Keratinocyte (primary cell): ENCODE results near the gene NAA10. TPM values are rescaled to one million over a fixed set of nuclear protein-coding genes. Genes with fewer than 3 reads are reported as not detected.

Source experiments
- DNase-seq: peaks from one replicate; pipeline ENCODE4 v3.0.0-alpha.2; 2011; ENCODE audit warnings: low read depth, missing footprints, low spot score
- FAIRE-seq: peaks from 2 replicates; lab custom pipeline; 2011; peaks lifted over from hg19 to GRCh38; lab: Jason Lieb, UNC
- H2AFZ ChIP-seq: 2 replicates; pipeline ENCODE4 v1.6.0; 2012; ENCODE audit warnings: low read length, control low read depth, inconsistent platforms; ENCODE audit not compliant: control insufficient read depth
- H3K27ac ChIP-seq: 2 replicates; pipeline ENCODE4 v1.5.1; 2011; ENCODE audit warnings: low read length; ENCODE audit not compliant: control insufficient read depth, insufficient read depth
- H3K27me3 ChIP-seq: 3 replicates; pipeline ENCODE4 v1.6.0; 2011; ENCODE audit warnings: low read length; ENCODE audit not compliant: control insufficient read depth, insufficient read depth; ENCODE audit errors: extremely low read depth
- H3K36me3 ChIP-seq, 2 experiments: 2 replicates in 1 of 2; 3 replicates in 1 of 2; pipeline ENCODE4 v1.5.1; 2011; ENCODE audit warnings: low read length in 2 of 2, mild to moderate bottlenecking in 1 of 2; ENCODE audit not compliant: control insufficient read depth in 2 of 2, insufficient read depth in 2 of 2; ENCODE audit errors: extremely low read depth in 1 of 2
- H3K4me1 ChIP-seq: 3 replicates; pipeline ENCODE4 v1.5.1; 2011; ENCODE audit warnings: low read length; ENCODE audit not compliant: control insufficient read depth, insufficient read depth; ENCODE audit errors: extremely low read depth
- H3K4me2 ChIP-seq: 3 replicates; pipeline ENCODE4 v1.6.0; 2011; ENCODE audit warnings: low read depth, low read length; ENCODE audit not compliant: control insufficient read depth, insufficient read depth; ENCODE audit errors: extremely low read depth
- H3K4me3 ChIP-seq, 3 experiments: fragments of 200-600 bp in 1 of 3; sonication (generic) in 1 of 3; 2 replicates in 2 of 3; 3 replicates in 1 of 3; pipeline ENCODE4 v1.5.1; 2011 to 2016; ENCODE audit warnings: low read length in 3 of 3, mild to moderate bottlenecking in 3 of 3, control low read depth in 2 of 3, inconsistent platforms in 1 of 3, low read depth in 1 of 3, mixed read lengths in 1 of 3, mixed run types in 1 of 3, moderate library complexity in 1 of 3; ENCODE audit not compliant: control insufficient read depth in 2 of 3, insufficient read depth in 2 of 3; ENCODE audit errors: extremely low read depth in 1 of 3
- H3K79me2 ChIP-seq: 2 replicates; pipeline ENCODE4 v1.6.0; 2012; ENCODE audit warnings: low read length; ENCODE audit not compliant: control insufficient read depth, insufficient read depth
- H3K9ac ChIP-seq: 3 replicates; pipeline ENCODE4 v1.6.0; 2011; ENCODE audit warnings: low read length; ENCODE audit not compliant: control insufficient read depth, insufficient read depth; ENCODE audit errors: extremely low read depth
- H3K9me1 ChIP-seq: 3 replicates; pipeline ENCODE4 v1.6.0; 2011; ENCODE audit warnings: low read length; ENCODE audit not compliant: control insufficient read depth, insufficient read depth; ENCODE audit errors: extremely low read depth
- H3K9me3 ChIP-seq: 2 replicates; pipeline ENCODE4 v1.5.1; 2012; ENCODE audit warnings: low read depth, low read length; ENCODE audit not compliant: control insufficient read depth
- H4K20me1 ChIP-seq: 3 replicates; pipeline ENCODE4 v1.6.0; 2011; ENCODE audit warnings: low read length; ENCODE audit not compliant: control insufficient read depth, insufficient read depth; ENCODE audit errors: extremely low read depth
- EZH2 ChIP-seq: IDR thresholded peaks from one replicate; pipeline ENCODE4 v1.6.1; 2012; ENCODE audit warnings: inconsistent platforms, mild to moderate bottlenecking, low read length, moderate library complexity
- dilution Hi-C: fragments of 300-500 bp; cut with MboI; formaldehyde crosslinking; loops from one replicate; pipeline ENCODE4 v1.7.0; 2020; ENCODE audit warnings: low sequenced_read_pairs; ENCODE audit not compliant: extremely low pct_ligation_motif_present
- polyA plus RNA-seq, 5 experiments: library from polyadenylated mRNA; depleted of rRNA in 3 of 5; stranded (reverse) in 3 of 5; stranded (forward) in 1 of 5; unstranded in 1 of 5; fragments of >200 nt; gene quantifications; 1 replicate in 1 of 5; 2 replicates in 3 of 5; 3 replicates in 1 of 5; pipeline versions ENCODE4 v1.2.1 to v1.2.3, GENCODE V29; 2011 to 2012; ENCODE audit warnings: missing spikeins in 2 of 5, low read depth in 1 of 5, low replicate concordance in 1 of 5
- TF ChIP-seq, protein P1 (sequence below), 3 experiments: IDR thresholded peaks in 1 of 3; conservative IDR thresholded peaks in 1 of 3; optimal IDR thresholded peaks in 1 of 3; 2 replicates in 2 of 3; 3 replicates in 1 of 3; pipeline versions ENCODE3 to v1.5.1; 2011; ENCODE audit warnings: low read length in 3 of 3, mild to moderate bottlenecking in 3 of 3, moderate library complexity in 2 of 3, control low read depth in 1 of 3, inconsistent platforms in 1 of 3; ENCODE audit not compliant: insufficient read depth in 2 of 3; ENCODE audit errors: extremely low read depth in 1 of 3

The NAA10 gene
- polyA plus RNA-seq, 1 donor (not counting 4 experiments of a cell fraction or from before 2014, with no cell fraction given): 103 TPM

DNA sequence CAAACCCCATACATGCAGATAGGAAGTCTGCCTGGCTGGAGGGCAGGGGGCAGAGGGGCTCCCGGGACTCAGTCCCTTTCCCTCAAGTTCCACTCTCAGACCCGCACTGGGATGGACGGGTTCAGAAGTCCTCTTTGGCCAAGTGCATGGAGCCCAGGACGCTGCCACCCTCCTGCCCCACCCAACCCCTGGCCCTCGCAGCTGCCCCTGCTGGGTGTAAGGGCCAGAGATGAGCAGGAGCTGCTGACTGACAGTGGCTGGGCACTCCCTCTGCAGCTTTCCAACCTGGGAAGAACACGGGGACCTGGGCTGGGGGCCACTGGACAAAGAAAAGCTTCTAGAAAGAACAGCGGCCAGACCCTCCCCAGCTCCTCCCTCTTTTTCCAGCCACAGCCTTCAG, 52.3 kb downstream of the NAA10 start:
- Histone ChIP-seq H3K4me2 (no peak overlapping the region), H3K27me3 (peaks cover 46% of the 10 kb centered on the region), H3K79me2 (no peaks in the 10 kb centered on the region), H3K9ac (no peak overlapping the region), H3K4me3 (no peak overlapping the region), H3K27ac (no peak overlapping the region), H3K36me3 (no peaks in the 10 kb centered on the region), H3K4me1 (peaks cover 3% of the 10 kb centered on the region), H3K9me1 (no peaks in the 10 kb centered on the region), H2AFZ (no peak overlapping the region), H4K20me1 (peaks cover 6% of the 10 kb centered on the region), H3K9me3 (no peaks in the 10 kb centered on the region)
- no peak for FAIRE-seq
- dilution Hi-C loops: no loop called here
- no peak for DNase-seq
- TF ChIP-seq, protein P1, sequence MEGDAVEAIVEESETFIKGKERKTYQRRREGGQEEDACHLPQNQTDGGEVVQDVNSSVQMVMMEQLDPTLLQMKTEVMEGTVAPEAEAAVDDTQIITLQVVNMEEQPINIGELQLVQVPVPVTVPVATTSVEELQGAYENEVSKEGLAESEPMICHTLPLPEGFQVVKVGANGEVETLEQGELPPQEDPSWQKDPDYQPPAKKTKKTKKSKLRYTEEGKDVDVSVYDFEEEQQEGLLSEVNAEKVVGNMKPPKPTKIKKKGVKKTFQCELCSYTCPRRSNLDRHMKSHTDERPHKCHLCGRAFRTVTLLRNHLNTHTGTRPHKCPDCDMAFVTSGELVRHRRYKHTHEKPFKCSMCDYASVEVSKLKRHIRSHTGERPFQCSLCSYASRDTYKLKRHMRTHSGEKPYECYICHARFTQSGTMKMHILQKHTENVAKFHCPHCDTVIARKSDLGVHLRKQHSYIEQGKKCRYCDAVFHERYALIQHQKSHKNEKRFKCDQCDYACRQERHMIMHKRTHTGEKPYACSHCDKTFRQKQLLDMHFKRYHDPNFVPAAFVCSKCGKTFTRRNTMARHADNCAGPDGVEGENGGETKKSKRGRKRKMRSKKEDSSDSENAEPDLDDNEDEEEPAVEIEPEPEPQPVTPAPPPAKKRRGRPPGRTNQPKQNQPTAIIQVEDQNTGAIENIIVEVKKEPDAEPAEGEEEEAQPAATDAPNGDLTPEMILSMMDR (optimal IDR thresholded peaks at IDR 0.05 in 1 of 3, IDR thresholded peaks at IDR 0.05 in 1 of 3, conservative IDR thresholded peaks at IDR 0.05 in 1 of 3; ENCODE audit: extremely low read depth in 1 of 3, insufficient read depth in 2 of 3, low read length in 3 of 3): no peak
- no peak for TF ChIP-seq EZH2

DNA sequence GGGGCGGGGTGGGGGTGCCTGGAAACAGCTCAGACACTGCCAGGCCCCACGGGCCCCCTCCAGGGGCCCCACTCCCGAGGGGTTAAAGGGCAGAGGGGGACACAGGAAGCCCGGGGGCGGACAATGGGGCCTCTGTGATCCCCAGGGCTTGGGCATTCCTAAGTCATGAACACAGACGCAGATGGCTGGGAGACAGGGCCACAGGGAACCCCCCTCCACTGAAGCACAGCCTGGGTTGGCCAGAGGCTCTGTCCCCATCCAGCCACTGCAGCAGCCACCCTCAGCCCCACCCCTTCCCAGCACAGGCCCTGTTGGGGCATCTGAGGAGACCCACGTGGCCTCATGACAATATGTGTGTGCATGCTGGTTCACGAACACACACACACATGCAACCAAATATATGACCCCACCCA, 52.7 kb downstream of the NAA10 start:
- FAIRE-seq (no peak), DNase-seq (no peak)
- no peaks in the 10 kb centered on the region for H3K79me2 ChIP-seq
- dilution Hi-C loops: no loop called here
- H3K27me3 ChIP-seq: peaks cover 42% of the 10 kb centered on the region
- H2AFZ ChIP-seq: no peak overlapping the region
- H3K9me3 ChIP-seq: no peaks in the 10 kb centered on the region
- no peak overlapping the region for H3K27ac ChIP-seq
- no peaks in the 10 kb centered on the region for H3K9me1 ChIP-seq
- TF ChIP-seq, protein P1 (optimal IDR thresholded peaks at IDR 0.05 in 1 of 3, IDR thresholded peaks at IDR 0.05 in 1 of 3, conservative IDR thresholded peaks at IDR 0.05 in 1 of 3; ENCODE audit: extremely low read depth in 1 of 3, insufficient read depth in 2 of 3, low read length in 3 of 3): no peak
- TF ChIP-seq EZH2: no peak
- peaks cover 3% of the 10 kb centered on the region for H3K4me1 ChIP-seq
- H3K4me2 ChIP-seq: no peak overlapping the region
- H3K4me3 ChIP-seq: no peak overlapping the region
- H3K9ac ChIP-seq: no peak overlapping the region
- peaks cover 6% of the 10 kb centered on the region for H4K20me1 ChIP-seq
- H3K36me3 ChIP-seq: no peaks in the 10 kb centered on the region
